Caco-2 (cell line): ENCODE results near the gene LAMP1. TPM values are rescaled to one million over a fixed set of nuclear protein-coding genes. Genes with fewer than 3 reads are reported as not detected.

Experiments
- BruUV-seq: library from RNA; stranded (reverse); fragments of 400-500 nt; replicated peaks from 2 replicates; lab custom pipeline; 2021; lab: Mats Ljungman, UMichigan
- CTCF ChIA-PET: fragments of 300-600 bp; sonication (Branson Sonifier 250); formaldehyde crosslinking; loops from one replicate; lab custom pipeline; 2022; ENCODE audit warnings: antibody characterized with exemption; lab: Charles Lee
- POLR2A ChIA-PET: fragments of 300-600 bp; sonication (Branson Sonifier 250); formaldehyde crosslinking; loops from one replicate; lab custom pipeline; 2022; ENCODE audit warnings: antibody characterized with exemption; lab: Charles Lee
- DNase-seq, 2 experiments: peaks; one replicate each; pipeline versions ENCODE4 v3.0.0 to v3.0.0-alpha.2; 2020 to 2022
- H3K27me3 ChIP-seq: replicated peaks from 2 replicates; pipeline ENCODE4 v1.6.0; 2011; ENCODE audit warnings: low read length; ENCODE audit not compliant: control insufficient read depth, insufficient read depth
- H3K36me3 ChIP-seq: 2 replicates; pipeline ENCODE4 v1.5.1; 2011; ENCODE audit warnings: low read length; ENCODE audit not compliant: control insufficient read depth, insufficient read depth
- H3K4me1 ChIP-seq: fragments of 250-450 bp; sonication (Bioruptor Pico); 2 replicates; pipeline ENCODE4 v1.5.1; 2020; ENCODE audit warnings: mild to moderate bottlenecking
- H3K4me3 ChIP-seq: 2 replicates; pipeline ENCODE4 v1.5.1; 2011; ENCODE audit warnings: low read depth, mild to moderate bottlenecking, control low read depth, low read length
- H3K9me3 ChIP-seq: fragments of 250-450 bp; sonication (Bioruptor Pico); 2 replicates; pipeline ENCODE4 v1.5.1; 2020; ENCODE audit warnings: mild to moderate bottlenecking, moderate library complexity
- H3K27ac Mint-ChIP-seq: one replicate; pipeline ENCODE4 v1.8.0; 2022; ENCODE audit warnings: mixed read lengths; ENCODE audit not compliant: unreplicated experiment
- H3K27me3 Mint-ChIP-seq: one replicate; pipeline ENCODE4 v1.8.0; 2022; ENCODE audit warnings: mixed read lengths; ENCODE audit not compliant: insufficient read depth, unreplicated experiment
- H3K36me3 Mint-ChIP-seq: one replicate; pipeline ENCODE4 v1.8.0; 2022; ENCODE audit warnings: mild to moderate bottlenecking, mixed read lengths; ENCODE audit not compliant: insufficient read depth, unreplicated experiment
- H3K4me1 Mint-ChIP-seq: one replicate; pipeline ENCODE4 v1.8.0; 2022; ENCODE audit warnings: low read depth, mixed read lengths; ENCODE audit not compliant: unreplicated experiment
- H3K4me3 Mint-ChIP-seq: one replicate; pipeline ENCODE4 v1.8.0; 2022; ENCODE audit warnings: mild to moderate bottlenecking, moderate library complexity, mixed read lengths; ENCODE audit not compliant: unreplicated experiment
- H3K9me3 Mint-ChIP-seq: one replicate; pipeline ENCODE4 v1.8.0; 2022; ENCODE audit warnings: mixed read lengths; ENCODE audit not compliant: unreplicated experiment
- CTCF ChIP-seq, 2 experiments: fragments of 200-600 bp in 1 of 2; IDR thresholded peaks; 1 replicate in 1 of 2; 2 replicates in 1 of 2; pipeline versions ENCODE4 v1.5.1 to v1.8.0; 2011 to 2022; ENCODE audit warnings: antibody characterized with exemption in 1 of 2, control low read depth in 1 of 2, inconsistent platforms in 1 of 2, low read depth in 1 of 2, low read length in 1 of 2, mild to moderate bottlenecking in 1 of 2, moderate library complexity in 1 of 2; ENCODE audit not compliant: insufficient read depth in 1 of 2, severe bottlenecking in 1 of 2, unreplicated experiment in 1 of 2
- intact Hi-C: fragments of 100-400 bp; cut with micrococcal nuclease; formaldehyde crosslinking; loops from one replicate; pipeline ENCODE4 v1.10.0; 2022; ENCODE audit not compliant: unreplicated experiment
- total RNA-seq: library from RNA; stranded (reverse); gene quantifications from 2 replicates; pipeline ENCODE4 v1.2.3, GENCODE V29; 2022

The LAMP1 gene
- total RNA-seq, 1 experiment from 2014 or later, result 244 TPM

GRCh38 chr13:113320226-113320875, 23.3 kb downstream of the LAMP1 start:
- POLR2A ChIA-PET, result no interaction called here
- intact Hi-C loops, result no loop called here

DNA sequence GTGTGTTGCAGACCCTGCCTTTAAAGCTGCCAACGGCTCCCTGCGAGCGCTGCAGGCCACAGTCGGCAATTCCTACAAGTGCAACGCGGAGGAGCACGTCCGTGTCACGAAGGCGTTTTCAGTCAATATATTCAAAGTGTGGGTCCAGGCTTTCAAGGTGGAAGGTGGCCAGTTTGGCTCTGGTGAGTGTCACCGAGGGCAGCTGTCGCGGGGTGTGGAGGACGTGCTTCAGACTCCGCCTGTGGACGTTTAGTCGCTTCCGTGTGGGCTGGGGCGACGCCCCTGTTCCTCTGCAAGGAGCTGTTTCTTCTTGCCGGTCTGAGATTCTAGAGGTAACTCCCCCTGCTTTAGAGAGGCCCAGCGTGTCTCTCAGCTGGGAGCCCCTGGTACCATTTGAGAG, 24.5 kb downstream of the LAMP1 start:
- Histone ChIP-seq H3K9me3 (no peaks in the 10 kb centered on the region), H3K4me1 (no peaks in the 10 kb centered on the region), H3K4me3 (no peak overlapping the region), H3K27me3 (no peaks in the 10 kb centered on the region), H3K36me3 (peaks cover 2% of the 10 kb centered on the region)
- Mint-ChIP-seq H3K36me3 (peaks cover 96% of the 10 kb centered on the region), H3K9me3 (no peaks in the 10 kb centered on the region), H3K4me3 (no peak overlapping the region), H3K4me1 (no peaks in the 10 kb centered on the region), H3K27me3 (no peaks in the 10 kb centered on the region), H3K27ac (no peak overlapping the region)
- ChIA-PET POLR2A (no interaction called here), CTCF (interaction anchor here (0.9 kb wide), 1 partner anchor 52 kb away, joined by 3 read pairs; no protein-coding TSS in a partner anchor)
- intact Hi-C loops, result no loop called here
- no TSS peak for BruUV-seq
- TF ChIP-seq CTCF (IDR thresholded peaks at IDR 0.05; ENCODE audit: insufficient read depth in 1 of 2, low read depth in 1 of 2, low read length in 1 of 2, severe bottlenecking in 1 of 2, unreplicated experiment in 1 of 2), result no peak
- no peak for DNase-seq

More at GRCh38 chr13:113320226-113320875, 23.3 kb downstream of the LAMP1 start:
- Histone ChIP-seq H3K9me3 (no peaks in the 10 kb centered on the region), H3K36me3 (peaks cover under 1% of the 10 kb centered on the region), H3K27me3 (no peaks in the 10 kb centered on the region), H3K4me1 (no peaks in the 10 kb centered on the region), H3K4me3 (no peak overlapping the region)
- Mint-ChIP-seq H3K9me3 (no peaks in the 10 kb centered on the region), H3K27me3 (no peaks in the 10 kb centered on the region), H3K4me1 (no peaks in the 10 kb centered on the region), H3K36me3 (peaks cover 89% of the 10 kb centered on the region), H3K4me3 (no peak overlapping the region), H3K27ac (no peak overlapping the region)
- no peak for DNase-seq
- CTCF ChIA-PET, result no interaction called here
- no peak for TF ChIP-seq CTCF (IDR thresholded peaks at IDR 0.05; ENCODE audit: insufficient read depth in 1 of 2, low read depth in 1 of 2, low read length in 1 of 2, severe bottlenecking in 1 of 2, unreplicated experiment in 1 of 2)
- no TSS peak for BruUV-seq

DNA sequence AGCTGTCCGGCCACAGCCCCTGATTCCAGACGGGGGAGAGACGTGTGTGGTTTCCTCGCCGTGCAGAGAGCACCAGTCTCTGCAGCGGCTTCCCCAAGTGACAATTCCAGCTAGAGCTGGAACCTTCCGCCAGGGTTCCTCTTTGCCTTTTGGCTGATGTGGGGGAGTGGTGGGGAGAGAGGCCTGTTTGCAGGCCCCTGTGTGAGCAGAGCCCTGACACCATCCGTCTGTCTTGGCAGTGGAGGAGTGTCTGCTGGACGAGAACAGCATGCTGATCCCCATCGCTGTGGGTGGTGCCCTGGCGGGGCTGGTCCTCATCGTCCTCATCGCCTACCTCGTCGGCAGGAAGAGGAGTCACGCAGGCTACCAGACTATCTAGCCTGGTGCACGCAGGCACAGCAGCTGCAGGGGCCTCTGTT, 25.0 kb downstream of the LAMP1 start:
- ChIA-PET POLR2A (no interaction called here), CTCF (interaction anchor here (0.9 kb wide), 1 partner anchor 51 kb away, joined by 3 read pairs; no protein-coding TSS in a partner anchor)
- DNase-seq, result no peak
- Histone ChIP-seq H3K27me3 (no peaks in the 10 kb centered on the region), H3K4me3 (no peak overlapping the region), H3K4me1 (no peaks in the 10 kb centered on the region), H3K36me3 (peaks cover 2% of the 10 kb centered on the region), H3K9me3 (no peaks in the 10 kb centered on the region)
- Mint-ChIP-seq H3K4me1 (no peaks in the 10 kb centered on the region), H3K4me3 (no peak overlapping the region), H3K27me3 (no peaks in the 10 kb centered on the region), H3K9me3 (no peaks in the 10 kb centered on the region), H3K36me3 (peaks cover 95% of the 10 kb centered on the region), H3K27ac (no peak overlapping the region)
- intact Hi-C loops, result no loop called here
- no peak for TF ChIP-seq CTCF (IDR thresholded peaks at IDR 0.05; ENCODE audit: insufficient read depth in 1 of 2, low read depth in 1 of 2, low read length in 1 of 2, severe bottlenecking in 1 of 2, unreplicated experiment in 1 of 2)
- BruUV-seq, result no TSS peak
